ENCODE data around the gene LRRC9.

LRRC9 gene

GRCh38 chr14:59897757-59898383 lies 22.1 kb upstream of the LRRC9 start:
- DNase-seq (ENCODE audit: low spot score) = no peak
- peak; percentile 15 for TF ChIP-seq CTCF (IDR thresholded peaks at IDR 0.05; ENCODE audit: extremely low read depth, missing control alignments)

- DNase-seq (ENCODE audit: low spot score) = no peak
- no peak for TF ChIP-seq CTCF (IDR thresholded peaks at IDR 0.05; ENCODE audit: extremely low read depth, missing control alignments)
These were observed 19.4 kb upstream of the LRRC9 start for GRCh38 chr14:59900556-59900955.

GRCh38 chr14:59904184-59904583 lies 15.8 kb upstream of the LRRC9 start:
- no peak for DNase-seq (ENCODE audit: low spot score)

GRCh38 chr14:59905188-59905587 lies 14.8 kb upstream of the LRRC9 start:
- no peak for DNase-seq (ENCODE audit: low spot score)
- TF ChIP-seq CTCF (IDR thresholded peaks at IDR 0.05; ENCODE audit: extremely low read depth, missing control alignments) = no peak

More at GRCh38 chr14:59904184-59904583, 15.8 kb upstream of the LRRC9 start:
- TF ChIP-seq CTCF (IDR thresholded peaks at IDR 0.05; ENCODE audit: extremely low read depth, missing control alignments) = no peak

- TF ChIP-seq CTCF (IDR thresholded peaks at IDR 0.05; ENCODE audit: extremely low read depth, missing control alignments) = no peak
- no peak for DNase-seq (ENCODE audit: low spot score)
These were observed 7.5 kb upstream of the LRRC9 start for GRCh38 chr14:59912443-59912842.

- DNase-seq (ENCODE audit: low spot score) = no peak
- no peak for TF ChIP-seq CTCF (IDR thresholded peaks at IDR 0.05; ENCODE audit: extremely low read depth, missing control alignments)
These were observed 6.8 kb upstream of the LRRC9 start for GRCh38 chr14:59913187-59913586.

GRCh38 chr14:59918824-59919569 lies 947 bp upstream of the LRRC9 start:
- TF ChIP-seq CTCF (IDR thresholded peaks at IDR 0.05; ENCODE audit: extremely low read depth, missing control alignments) = no peak

More at GRCh38 chr14:59918824-59919569, 947 bp upstream of the LRRC9 start:
- DNase-seq (ENCODE audit: low spot score) = peak; percentile 51
